ENCODE measurements around the gene FAM124B. TPM values are rescaled to one million over a fixed set of nuclear protein-coding genes. Genes with fewer than 3 reads are reported as not detected.

The FAM124B gene
- total and polyA plus RNA-seq, 5 donors = 0.44 to 2.1 (median 1.1) TPM

GRCh38 chr2:224433442-224433841, 31.5 kb upstream of the FAM124B start:
- no peaks in the 10 kb centered on the region for H3K4me1 ChIP-seq (ENCODE audit: control insufficient read depth, insufficient read depth, low read length)
- H3K4me3 ChIP-seq (ENCODE audit: low read length) = no peak overlapping the region
- no peaks in the 10 kb centered on the region for H3K9me3 ChIP-seq (ENCODE audit: control insufficient read depth, low read length)
- H3K27ac ChIP-seq (ENCODE audit: low read length) = no peak overlapping the region
- no peak for ATAC-seq
- H3K27me3 ChIP-seq (ENCODE audit: control insufficient read depth, insufficient read depth) = no peaks in the 10 kb centered on the region
- DNase-seq = no peak
- intact Hi-C loops (cut with DNase I) = no loop called here
- WGBS = 76% methylated on average over 10 of the region's 10 CpGs

- intact Hi-C loops (cut with DNase I) = no loop called here
- WGBS = 81% methylated on average over 6 of the region's 6 CpGs
- DNase-seq (no peak), ATAC-seq (no peak)
- Histone ChIP-seq H3K27ac (ENCODE audit: low read length) (no peak overlapping the region), H3K27me3 (ENCODE audit: control insufficient read depth, insufficient read depth) (no peaks in the 10 kb centered on the region), H3K9me3 (ENCODE audit: control insufficient read depth, low read length) (no peaks in the 10 kb centered on the region), H3K4me3 (ENCODE audit: low read length) (no peak overlapping the region), H3K4me1 (ENCODE audit: control insufficient read depth, insufficient read depth, low read length) (no peaks in the 10 kb centered on the region)
These were observed 30.2 kb upstream of the FAM124B start for GRCh38 chr2:224432003-224432579.

- Histone ChIP-seq H3K4me1 (ENCODE audit: control insufficient read depth, insufficient read depth, low read length) (no peaks in the 10 kb centered on the region), H3K4me3 (ENCODE audit: low read length) (no peak overlapping the region), H3K27me3 (ENCODE audit: control insufficient read depth, insufficient read depth) (no peaks in the 10 kb centered on the region), H3K9me3 (ENCODE audit: control insufficient read depth, low read length) (no peaks in the 10 kb centered on the region), H3K27ac (ENCODE audit: low read length) (no peak overlapping the region)
- 71% methylated on average over 2 of the region's 2 CpGs for WGBS
- intact Hi-C loops (cut with DNase I) = no loop called here
- ATAC-seq = no peak
- no peak for DNase-seq
These were observed 27.5 kb upstream of the FAM124B start for GRCh38 chr2:224429441-224429810.

GRCh38 chr2:224428787-224429440, 27.0 kb upstream of the FAM124B start:
- no peaks in the 10 kb centered on the region for H3K27me3 ChIP-seq (ENCODE audit: control insufficient read depth, insufficient read depth)
- ATAC-seq = no peak
- intact Hi-C loops (cut with DNase I) = no loop called here
- no peaks in the 10 kb centered on the region for H3K4me1 ChIP-seq (ENCODE audit: control insufficient read depth, insufficient read depth, low read length)
- WGBS = 81% methylated on average over 3 of the region's 3 CpGs
- no peak overlapping the region for H3K27ac ChIP-seq (ENCODE audit: low read length)
- DNase-seq = no peak
- H3K4me3 ChIP-seq (ENCODE audit: low read length) = no peak overlapping the region
- H3K9me3 ChIP-seq (ENCODE audit: control insufficient read depth, low read length) = no peaks in the 10 kb centered on the region

- WGBS = 69% methylated on average over 4 of the region's 4 CpGs
- no peaks in the 10 kb centered on the region for H3K4me1 ChIP-seq (ENCODE audit: control insufficient read depth, insufficient read depth, low read length)
- H3K27me3 ChIP-seq (ENCODE audit: control insufficient read depth, insufficient read depth) = no peaks in the 10 kb centered on the region
- H3K9me3 ChIP-seq (ENCODE audit: control insufficient read depth, low read length) = no peaks in the 10 kb centered on the region
- no peak for ATAC-seq
- intact Hi-C loops (cut with DNase I) = no loop called here
- no peak for DNase-seq
- no peak overlapping the region for H3K4me3 ChIP-seq (ENCODE audit: low read length)
- no peak overlapping the region for H3K27ac ChIP-seq (ENCODE audit: low read length)
These were observed 25.6 kb upstream of the FAM124B start for GRCh38 chr2:224427471-224427870.

GRCh38 chr2:224426656-224427055, 24.7 kb upstream of the FAM124B start:
- DNase-seq (no peak), ATAC-seq (no peak)
- 63% methylated on average over 3 of the region's 3 CpGs for WGBS
- Histone ChIP-seq H3K4me1 (ENCODE audit: control insufficient read depth, insufficient read depth, low read length) (no peaks in the 10 kb centered on the region), H3K9me3 (ENCODE audit: control insufficient read depth, low read length) (no peaks in the 10 kb centered on the region), H3K4me3 (ENCODE audit: low read length) (no peak overlapping the region), H3K27ac (ENCODE audit: low read length) (no peak overlapping the region), H3K27me3 (ENCODE audit: control insufficient read depth, insufficient read depth) (no peaks in the 10 kb centered on the region)
- intact Hi-C loops (cut with DNase I) = no loop called here

- peaks cover 2% of the 10 kb centered on the region for H3K4me1 ChIP-seq (ENCODE audit: control insufficient read depth, insufficient read depth, low read length)
- H3K9me3 ChIP-seq (ENCODE audit: control insufficient read depth, low read length) = no peaks in the 10 kb centered on the region
- no peaks in the 10 kb centered on the region for H3K27me3 ChIP-seq (ENCODE audit: control insufficient read depth, insufficient read depth)
- 89% methylated on average over 2 of the region's 2 CpGs for WGBS
- no peak for DNase-seq
- intact Hi-C loops (cut with DNase I) = no loop called here
- no peak for ATAC-seq
- H3K4me3 ChIP-seq (ENCODE audit: low read length) = no peak overlapping the region
- no peak overlapping the region for H3K27ac ChIP-seq (ENCODE audit: low read length)
These were observed 19.2 kb upstream of the FAM124B start for GRCh38 chr2:224421065-224421464.

- no peaks in the 10 kb centered on the region for H3K9me3 ChIP-seq (ENCODE audit: control insufficient read depth, low read length)
- 88% methylated on average over 4 of the region's 4 CpGs for WGBS
These were observed 16.0 kb upstream of the FAM124B start for GRCh38 chr2:224417947-224418346.

GRCh38 chr2:224417361-224417729, 15.4 kb upstream of the FAM124B start:
- Histone ChIP-seq H3K9me3 (ENCODE audit: control insufficient read depth, low read length) (no peaks in the 10 kb centered on the region), H3K4me1 (ENCODE audit: control insufficient read depth, insufficient read depth, low read length) (peaks cover 2% of the 10 kb centered on the region), H3K27me3 (ENCODE audit: control insufficient read depth, insufficient read depth) (no peaks in the 10 kb centered on the region), H3K27ac (ENCODE audit: low read length) (no peak overlapping the region), H3K4me3 (ENCODE audit: low read length) (no peak overlapping the region)
- DNase-seq (no peak), ATAC-seq (no peak)
- 36% methylated on average over 1 of the region's 1 CpG for WGBS
- intact Hi-C loops (cut with DNase I) = no loop called here

More at GRCh38 chr2:224417947-224418346, 16.0 kb upstream of the FAM124B start:
- DNase-seq (no peak), ATAC-seq (no peak)
- Histone ChIP-seq H3K27me3 (ENCODE audit: control insufficient read depth, insufficient read depth) (no peaks in the 10 kb centered on the region), H3K27ac (ENCODE audit: low read length) (no peak overlapping the region), H3K4me3 (ENCODE audit: low read length) (no peak overlapping the region), H3K4me1 (ENCODE audit: control insufficient read depth, insufficient read depth, low read length) (peaks cover 2% of the 10 kb centered on the region)
- intact Hi-C loops (cut with DNase I) = no loop called here

GRCh38 chr2:224416656-224417360, 14.9 kb upstream of the FAM124B start:
- intact Hi-C loops (cut with DNase I) = no loop called here
- no peak for ATAC-seq
- 87% methylated on average over 5 of the region's 5 CpGs for WGBS
- Histone ChIP-seq H3K4me1 (ENCODE audit: control insufficient read depth, insufficient read depth, low read length) (peaks cover 2% of the 10 kb centered on the region), H3K27me3 (ENCODE audit: control insufficient read depth, insufficient read depth) (no peaks in the 10 kb centered on the region), H3K9me3 (ENCODE audit: control insufficient read depth, low read length) (no peaks in the 10 kb centered on the region), H3K4me3 (ENCODE audit: low read length) (no peak overlapping the region), H3K27ac (ENCODE audit: low read length) (no peak overlapping the region)
- no peak for DNase-seq

GRCh38 chr2:224413381-224413780, 11.5 kb upstream of the FAM124B start:
- WGBS = 92% methylated on average over 2 of the region's 2 CpGs
- no peaks in the 10 kb centered on the region for H3K9me3 ChIP-seq (ENCODE audit: control insufficient read depth, low read length)
- H3K4me1 ChIP-seq (ENCODE audit: control insufficient read depth, insufficient read depth, low read length) = peaks cover 2% of the 10 kb centered on the region
- ATAC-seq (no peak), DNase-seq (no peak)
- no peak overlapping the region for H3K27ac ChIP-seq (ENCODE audit: low read length)
- intact Hi-C loops (cut with DNase I) = no loop called here
- no peak overlapping the region for H3K4me3 ChIP-seq (ENCODE audit: low read length)
- no peaks in the 10 kb centered on the region for H3K27me3 ChIP-seq (ENCODE audit: control insufficient read depth, insufficient read depth)
